ENCODE results near the gene FIP1L1.
"Not testable (repeated sequence)": the region's sequence is repeated elsewhere in the genome, so short reads cannot be mapped to it uniquely, and the experiment has no call there.

The FIP1L1 gene, protein sequence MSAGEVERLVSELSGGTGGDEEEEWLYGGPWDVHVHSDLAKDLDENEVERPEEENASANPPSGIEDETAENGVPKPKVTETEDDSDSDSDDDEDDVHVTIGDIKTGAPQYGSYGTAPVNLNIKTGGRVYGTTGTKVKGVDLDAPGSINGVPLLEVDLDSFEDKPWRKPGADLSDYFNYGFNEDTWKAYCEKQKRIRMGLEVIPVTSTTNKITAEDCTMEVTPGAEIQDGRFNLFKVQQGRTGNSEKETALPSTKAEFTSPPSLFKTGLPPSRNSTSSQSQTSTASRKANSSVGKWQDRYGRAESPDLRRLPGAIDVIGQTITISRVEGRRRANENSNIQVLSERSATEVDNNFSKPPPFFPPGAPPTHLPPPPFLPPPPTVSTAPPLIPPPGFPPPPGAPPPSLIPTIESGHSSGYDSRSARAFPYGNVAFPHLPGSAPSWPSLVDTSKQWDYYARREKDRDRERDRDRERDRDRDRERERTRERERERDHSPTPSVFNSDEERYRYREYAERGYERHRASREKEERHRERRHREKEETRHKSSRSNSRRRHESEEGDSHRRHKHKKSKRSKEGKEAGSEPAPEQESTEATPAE

DNA sequence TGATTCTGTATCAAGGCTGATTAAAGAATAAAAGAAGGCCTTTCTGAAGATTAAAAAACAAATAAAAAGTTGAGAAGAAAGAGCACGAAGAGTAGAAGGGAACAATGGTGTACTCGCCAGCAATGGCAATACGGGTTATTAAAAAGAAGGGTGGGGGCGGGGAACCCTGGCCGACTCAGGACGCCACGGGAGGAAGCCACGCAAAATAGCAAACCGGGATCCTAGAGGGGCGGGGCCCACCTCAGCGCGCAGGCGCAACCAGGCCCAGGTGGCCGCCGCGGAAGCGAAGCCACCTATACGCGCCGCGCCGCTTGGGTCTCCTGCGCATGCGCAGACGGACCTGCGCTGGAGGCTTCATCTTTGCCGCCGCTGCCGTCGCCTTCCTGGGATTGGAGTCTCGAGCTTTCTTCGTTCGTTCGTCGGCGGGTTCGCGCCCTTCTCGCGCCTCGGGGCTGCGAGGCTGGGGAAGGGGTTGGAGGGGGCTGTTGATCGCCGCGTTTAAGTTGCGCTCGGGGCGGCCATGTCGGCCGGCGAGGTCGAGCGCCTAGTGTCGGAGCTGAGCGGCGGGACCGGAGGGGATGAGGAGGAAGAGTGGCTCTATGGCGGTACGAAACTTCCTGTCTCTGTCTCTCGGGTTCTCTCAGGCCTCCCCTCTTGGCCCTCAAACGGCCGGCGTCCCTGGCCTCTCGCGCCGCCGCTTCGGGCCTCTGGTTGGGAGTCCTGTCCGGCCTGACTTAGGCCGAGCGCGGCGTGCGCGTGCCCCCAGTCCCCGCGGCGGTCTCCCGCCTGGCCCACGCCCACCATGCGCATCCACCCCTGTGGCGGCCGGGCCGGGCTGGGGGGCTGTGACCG is at the start of gene FIP1L1:
Gene FIP1L1, plus strand, starts transcription at position 323 of the 852 bp plus-strand sequence. Its CDS starts 198 bp downstream, at position 521.
- peak; percentile 95 for DNase-seq (ENCODE audit: low spot score)

DNA sequence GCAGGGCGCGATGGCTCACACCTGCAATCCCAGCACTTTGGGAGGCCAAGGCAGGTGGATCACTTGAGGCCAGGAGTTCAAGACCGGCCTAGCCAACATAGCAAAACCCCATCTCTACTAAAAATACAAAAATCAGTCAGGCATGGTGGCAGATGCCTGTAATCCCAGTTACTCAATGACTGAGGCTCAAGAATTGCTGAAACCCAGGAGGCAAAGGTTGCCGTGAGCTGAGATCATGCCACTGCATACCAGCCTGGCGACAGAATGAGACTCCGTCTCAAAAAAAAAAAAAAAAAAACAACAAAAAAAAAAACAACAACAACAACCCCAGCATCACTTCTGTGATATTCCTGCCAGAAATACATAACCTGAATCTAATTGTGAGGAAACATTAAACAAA is 42.5 kb upstream of the FIP1L1 start:
- not testable (repeated sequence) for DNase-seq (ENCODE audit: low spot score)

DNA sequence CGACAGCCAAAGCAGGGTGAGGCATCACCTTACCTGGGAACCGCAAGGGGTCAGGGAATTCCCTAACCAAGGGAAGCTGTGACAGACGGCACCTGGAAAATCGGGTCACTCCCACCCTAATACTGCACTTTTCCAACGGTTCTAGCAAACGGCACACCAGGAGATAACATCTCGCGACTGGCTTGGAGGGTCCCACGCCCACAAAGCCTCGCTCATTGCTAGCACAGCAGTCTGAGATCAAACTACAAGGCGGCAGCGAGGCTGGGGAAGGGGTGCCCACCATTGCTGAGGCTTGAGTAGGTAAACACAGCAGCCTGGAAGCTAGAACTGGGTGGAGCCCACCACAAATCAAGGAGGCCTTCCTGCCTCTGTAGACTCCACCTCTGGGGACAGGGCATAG is 37.3 kb upstream of the FIP1L1 start:
- DNase-seq (ENCODE audit: low spot score) = not testable (repeated sequence)

DNA sequence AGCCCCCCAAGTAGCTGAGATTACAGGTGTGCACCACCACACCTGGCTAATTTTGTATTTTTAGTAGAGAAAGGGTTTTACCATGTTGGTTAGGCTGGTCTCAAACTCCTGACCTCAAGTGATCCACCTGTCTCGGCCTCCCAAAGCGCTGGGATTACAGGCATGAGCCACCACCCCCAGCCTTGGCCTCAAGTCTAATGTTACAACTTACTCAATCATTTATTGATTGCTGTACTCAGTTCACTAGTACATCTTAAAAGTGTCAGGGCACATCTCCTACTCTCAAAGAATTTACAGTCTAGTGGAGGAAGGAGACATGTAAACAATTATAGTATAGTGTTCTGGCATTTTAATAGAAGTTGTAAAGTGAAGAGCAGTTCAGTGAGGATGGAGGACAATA is 31.0 kb upstream of the FIP1L1 start:
- DNase-seq (ENCODE audit: low spot score) = not testable (repeated sequence)

DNA sequence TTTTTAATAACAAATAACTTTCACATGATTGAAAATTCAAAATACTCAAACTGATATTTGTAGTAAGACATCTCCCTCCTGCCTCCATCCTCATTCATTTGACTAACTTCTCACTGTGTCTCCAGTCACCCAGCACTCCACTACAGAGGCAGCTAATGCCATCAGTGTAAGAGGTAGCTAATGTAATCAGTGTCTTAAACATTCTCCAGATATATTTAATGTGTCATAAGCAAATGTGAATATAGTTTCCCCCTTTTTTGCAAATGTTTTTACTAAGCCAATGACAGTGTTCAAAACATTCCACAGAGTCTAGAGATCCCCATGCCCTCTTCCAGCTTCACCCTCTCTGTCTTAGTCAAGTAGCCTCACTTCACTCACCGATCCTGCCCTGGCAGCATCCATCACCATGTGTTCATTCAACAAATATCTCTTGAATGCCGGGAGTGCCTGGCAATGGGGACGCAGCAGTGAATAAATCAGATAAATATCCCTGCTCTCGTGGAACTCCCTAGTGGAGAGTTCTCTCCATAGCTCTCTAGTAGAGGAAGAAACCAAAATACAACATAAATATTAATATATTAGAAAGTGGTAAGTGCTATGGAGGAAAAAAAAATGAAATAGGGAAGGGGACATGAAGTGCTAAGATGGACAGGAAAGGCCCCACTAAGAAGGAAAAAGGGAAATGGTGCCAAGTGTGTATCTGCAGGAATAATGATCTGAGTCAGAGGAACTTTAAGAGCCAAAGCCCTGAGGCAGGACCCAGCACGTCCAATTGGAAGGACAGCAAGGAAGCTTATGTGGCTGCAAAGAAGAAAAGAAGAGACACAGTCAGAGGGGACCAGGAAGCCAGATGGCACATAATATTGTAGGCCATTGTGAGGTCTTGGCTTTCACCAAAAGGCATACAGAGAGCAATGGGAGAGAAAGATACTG is 30.3 kb upstream of the FIP1L1 start:
- no peak for DNase-seq (ENCODE audit: low spot score)

DNA sequence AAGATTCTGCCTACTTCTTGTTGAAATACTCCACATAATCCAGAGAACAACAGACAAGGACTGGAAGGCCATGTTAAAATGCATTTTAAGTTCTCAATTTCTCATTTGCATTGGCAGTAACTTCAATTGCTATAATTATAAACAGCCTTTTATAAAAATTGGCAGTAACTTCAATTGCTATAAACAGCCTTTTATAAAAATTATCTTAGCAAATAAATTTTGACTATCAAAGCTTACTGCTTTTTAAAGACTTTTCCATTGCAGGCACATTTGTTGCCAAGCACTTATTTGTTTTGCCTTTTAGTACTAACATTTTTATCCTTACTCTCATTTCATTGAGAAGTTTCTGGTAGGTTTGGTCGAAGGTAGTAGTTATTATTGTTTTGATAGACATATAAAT is 29.4 kb upstream of the FIP1L1 start:
- DNase-seq (ENCODE audit: low spot score) = no peak

DNA sequence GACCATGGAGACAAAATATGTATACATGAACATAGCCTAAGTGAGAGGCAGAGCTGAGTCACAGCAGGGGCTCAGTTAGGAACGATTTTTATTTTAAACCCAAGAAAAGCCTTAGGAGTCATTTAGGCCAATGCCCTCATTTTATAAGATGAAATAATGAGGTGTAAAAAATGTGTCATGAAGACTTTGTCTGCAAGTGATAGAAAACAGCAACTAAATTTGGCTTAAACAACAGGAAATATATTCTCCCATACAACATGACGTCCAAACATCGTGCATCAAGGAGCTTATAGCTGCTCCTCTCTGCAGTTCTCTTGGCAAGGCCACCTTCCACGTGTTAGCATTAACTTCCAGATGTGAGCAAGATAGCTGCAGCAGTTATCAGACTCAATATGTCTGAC is 28.4 kb upstream of the FIP1L1 start:
- no peak for DNase-seq (ENCODE audit: low spot score)

DNA sequence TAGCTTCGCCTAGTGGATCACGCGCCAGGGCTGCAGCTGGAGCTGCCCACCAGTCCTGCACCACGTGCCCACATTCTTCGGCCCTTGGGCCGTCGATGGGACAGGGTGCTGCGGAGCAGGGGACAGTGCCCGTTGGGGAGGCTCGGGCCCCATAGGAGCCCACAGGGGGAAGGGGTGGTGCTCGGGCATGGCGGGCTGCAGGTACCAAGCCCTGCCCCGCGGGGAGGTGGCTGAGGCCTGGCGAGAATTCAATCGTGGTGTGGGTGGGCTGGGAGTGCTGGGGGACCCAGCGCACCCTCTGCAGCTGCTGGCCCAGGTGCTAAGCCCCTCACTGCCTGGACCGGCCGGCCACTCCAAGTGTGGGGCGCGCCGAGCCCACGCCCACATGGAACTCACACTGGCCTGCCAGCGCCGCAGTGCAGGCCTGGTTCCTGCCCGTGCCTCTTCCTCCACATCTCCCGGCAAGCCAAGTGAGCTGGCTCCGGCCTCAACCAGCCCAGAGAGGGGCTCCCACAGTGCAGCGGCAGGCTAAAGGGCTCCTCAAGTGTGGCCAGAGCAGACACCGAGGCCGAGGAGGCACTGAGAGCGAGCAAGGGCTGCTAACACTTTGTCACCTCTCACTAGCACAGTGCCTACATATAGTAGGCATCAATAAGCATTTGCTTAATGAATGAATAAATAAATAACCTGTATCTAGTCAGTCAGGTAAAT is 23.3 kb upstream of the FIP1L1 start:
- DNase-seq (ENCODE audit: low spot score) = no peak

DNA sequence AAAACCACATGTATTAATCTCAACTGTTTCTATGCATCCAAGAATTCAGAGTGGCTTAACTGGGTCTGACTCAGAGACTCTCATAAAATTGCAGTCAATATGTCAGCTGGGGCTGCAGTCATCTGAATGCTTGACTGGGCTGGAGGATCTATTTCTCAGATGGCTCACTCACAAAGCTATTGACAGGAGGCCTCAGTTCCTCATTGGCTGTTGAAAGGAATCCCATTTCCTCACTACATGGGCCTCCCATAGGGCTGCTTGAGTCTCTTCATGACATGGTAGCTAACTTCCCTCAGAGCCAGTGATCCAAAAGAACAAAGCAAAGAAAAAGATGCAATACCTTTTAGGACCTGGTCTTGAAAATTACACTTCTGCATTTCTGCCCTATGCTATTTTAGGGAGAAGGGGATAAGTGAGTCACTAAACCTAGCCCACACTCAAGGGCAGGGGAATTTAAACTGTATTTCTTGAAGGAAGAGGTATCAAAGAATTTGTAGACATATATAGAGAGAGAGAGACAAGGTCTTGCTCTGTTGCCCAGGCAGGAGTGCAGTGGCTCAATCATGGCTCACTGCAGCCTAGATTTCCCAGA is 21.4 kb upstream of the FIP1L1 start:
- DNase-seq (ENCODE audit: low spot score) = no peak

DNA sequence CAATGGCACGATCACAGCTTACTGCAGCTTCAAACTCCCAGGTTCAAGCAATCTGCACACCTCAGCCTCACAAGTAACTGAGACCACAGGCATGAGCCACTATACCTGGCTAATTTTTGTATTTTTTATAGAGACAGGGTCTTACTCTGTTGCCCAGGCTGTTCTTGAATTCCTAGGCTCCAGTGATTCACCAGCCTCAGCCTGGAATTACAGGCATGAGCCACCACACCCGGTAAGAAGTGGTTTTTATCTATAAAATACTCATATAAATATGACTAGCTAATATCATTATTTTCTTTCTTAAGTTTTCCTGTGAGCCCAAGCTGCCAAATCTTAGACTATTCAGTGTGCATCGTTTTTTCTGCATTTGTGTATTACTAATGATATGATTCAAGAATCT is 16.0 kb upstream of the FIP1L1 start:
- no peak for DNase-seq (ENCODE audit: low spot score)

DNA sequence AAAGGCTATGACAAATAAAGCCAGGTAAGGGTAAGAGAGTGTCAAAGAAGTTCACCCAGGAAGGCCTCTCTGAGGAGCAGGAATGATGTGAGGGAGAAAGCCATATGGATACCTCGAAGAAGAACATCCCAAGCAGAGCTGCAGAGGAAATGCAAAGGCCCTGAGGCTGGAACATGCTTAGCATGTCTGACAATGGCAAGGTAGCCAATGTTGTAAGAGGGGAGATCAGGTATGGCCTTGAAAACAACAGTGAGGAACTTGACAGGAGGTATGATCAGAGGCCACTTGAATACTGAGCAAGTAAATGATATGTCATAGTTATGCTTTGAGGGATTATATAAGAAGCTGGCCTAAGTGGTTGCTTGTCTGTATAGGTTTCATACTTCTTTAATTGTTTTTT is 15.3 kb upstream of the FIP1L1 start:
- no peak for DNase-seq (ENCODE audit: low spot score)

DNA sequence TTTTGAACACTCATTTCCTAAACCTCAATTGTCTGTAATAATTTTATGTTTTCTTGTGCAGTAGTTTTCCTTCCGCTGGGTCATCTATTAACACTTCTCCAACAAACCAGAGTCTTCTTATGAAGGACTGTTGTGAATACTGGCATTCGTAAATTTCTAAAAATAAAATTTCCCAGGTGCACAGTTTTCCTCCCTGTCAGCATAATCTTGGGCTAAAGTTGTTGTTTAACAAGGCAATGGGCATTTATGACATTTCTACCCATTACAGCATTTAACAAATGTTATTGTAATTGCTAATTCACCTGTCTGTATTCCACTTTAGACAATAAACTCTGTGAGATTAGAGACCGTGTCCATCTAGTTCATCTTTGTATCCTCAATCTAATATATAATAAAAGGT is 12.8 kb upstream of the FIP1L1 start:
- DNase-seq (ENCODE audit: low spot score) = no peak

DNA sequence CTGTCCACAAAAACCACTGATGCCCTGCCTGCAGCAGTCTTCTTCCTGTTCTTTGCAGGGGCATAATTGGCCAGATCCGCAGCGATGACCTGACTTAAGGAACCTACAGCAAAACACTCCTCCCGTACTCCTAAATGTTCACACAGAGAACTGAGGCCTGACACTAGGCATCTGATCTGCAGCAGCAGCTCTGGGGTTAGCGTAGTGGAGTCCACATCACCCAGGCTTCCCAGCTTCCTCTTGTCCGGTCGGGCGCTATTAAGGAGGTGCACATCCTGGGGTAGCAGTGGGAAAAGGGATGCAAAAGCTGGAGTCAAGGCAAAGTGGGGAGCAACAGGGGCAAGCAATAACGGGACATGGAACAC is 12.3 kb upstream of the FIP1L1 start:
- DNase-seq (ENCODE audit: low spot score) = peak; percentile 62

DNA sequence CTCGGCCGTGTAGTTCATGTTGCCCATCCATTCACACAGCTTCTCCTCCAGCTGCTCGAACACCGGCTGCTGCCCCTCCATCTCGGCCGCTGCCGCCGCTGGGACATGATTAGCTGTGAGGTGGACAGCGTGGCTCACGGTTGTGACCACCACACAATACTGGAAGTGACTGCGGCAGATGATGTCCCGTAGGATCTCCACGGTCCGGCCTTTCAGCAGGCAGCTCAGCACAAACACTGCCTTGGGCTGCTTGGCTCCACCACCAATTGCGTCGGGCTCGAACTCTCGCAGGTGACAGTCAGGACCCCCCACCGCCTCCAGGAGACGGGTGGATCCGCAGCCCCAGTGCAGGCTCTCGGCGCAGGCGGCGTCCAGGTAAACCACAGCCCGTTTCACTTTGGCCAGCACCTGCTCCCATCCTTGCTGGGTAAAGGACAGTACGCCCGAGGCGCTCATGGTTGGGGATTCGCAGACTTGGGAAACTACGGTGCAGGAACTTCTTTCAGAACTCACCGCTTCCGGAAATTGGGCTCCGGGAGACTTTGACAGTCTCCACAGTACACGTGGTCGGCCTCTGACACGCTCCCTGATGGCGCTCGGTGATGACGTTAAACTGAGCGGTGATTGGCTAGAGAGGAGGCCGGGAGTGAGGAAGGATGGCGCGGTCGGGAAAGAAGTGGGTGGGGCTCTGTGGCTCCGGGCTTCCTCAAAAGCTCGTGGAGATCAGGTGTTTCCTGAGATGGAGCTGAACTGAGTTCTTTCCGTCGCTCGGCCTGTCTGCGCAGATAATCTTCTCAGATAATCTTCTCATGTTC is 11.7 kb upstream of the FIP1L1 start, which contains the start of gene SCFD2:
Gene SCFD2, minus strand, starts transcription at position 576 of the 815 bp plus-strand sequence.
- peak; percentile 98 for DNase-seq (ENCODE audit: low spot score)

DNA sequence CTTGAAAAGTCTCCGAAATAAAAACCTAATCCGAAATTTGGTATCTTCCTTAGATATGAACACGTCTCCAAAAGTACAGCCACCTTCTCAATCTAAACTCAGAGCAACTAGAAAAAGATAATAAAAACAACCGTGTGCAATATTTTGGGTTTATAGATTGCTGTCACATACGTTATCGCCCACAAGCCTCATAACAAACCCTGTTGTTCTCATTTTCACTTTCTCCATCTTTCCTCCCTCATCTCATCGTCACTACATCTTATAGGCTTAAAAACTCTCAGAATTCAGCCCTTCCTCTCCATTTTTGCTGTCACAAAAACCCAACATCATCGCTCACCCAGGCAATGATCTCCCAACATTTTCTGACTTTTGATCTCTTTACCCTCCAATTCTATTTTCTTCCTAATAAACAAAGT is 11.1 kb upstream of the FIP1L1 start:
- DNase-seq (ENCODE audit: low spot score) = no peak

DNA sequence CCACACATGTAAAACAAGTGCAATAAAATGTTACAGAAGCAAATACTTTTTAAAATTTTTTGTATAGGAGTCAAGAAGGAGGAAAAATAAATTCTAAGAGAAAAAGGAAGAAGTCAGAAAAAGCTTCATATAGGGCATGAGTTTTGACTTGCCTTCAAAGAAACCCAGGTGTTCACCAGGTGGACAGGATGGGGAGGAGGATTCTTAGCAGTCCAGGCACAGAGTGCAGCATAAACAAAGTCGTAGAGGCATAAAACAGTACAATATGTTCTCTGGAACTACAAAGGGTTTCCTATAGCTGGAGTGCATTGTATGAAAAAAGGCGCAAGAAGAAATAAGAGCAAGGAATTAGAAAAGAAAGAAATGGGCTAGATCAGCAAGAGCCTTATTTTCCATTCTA is 9.7 kb upstream of the FIP1L1 start:
- DNase-seq (ENCODE audit: low spot score) = no peak

DNA sequence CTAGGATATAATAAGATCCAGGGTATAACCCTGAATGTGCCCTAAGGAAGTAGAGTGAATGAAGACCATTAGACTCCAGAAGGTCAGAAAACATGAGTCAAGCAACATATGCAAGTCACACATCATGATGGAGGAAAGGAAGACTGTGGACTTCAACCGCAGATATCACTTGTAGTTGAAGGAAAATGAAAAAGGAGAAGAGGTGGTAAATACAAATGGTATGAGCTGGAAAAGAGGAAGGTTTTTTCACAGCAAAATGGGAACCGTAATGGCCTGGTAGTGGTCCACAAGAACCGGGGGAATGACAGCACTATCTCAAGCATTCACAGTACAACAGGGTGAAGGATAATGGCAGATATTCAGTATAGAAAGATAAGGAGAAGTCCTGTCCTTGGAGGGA is 6.4 kb upstream of the FIP1L1 start:
- no peak for DNase-seq (ENCODE audit: low spot score)

DNA sequence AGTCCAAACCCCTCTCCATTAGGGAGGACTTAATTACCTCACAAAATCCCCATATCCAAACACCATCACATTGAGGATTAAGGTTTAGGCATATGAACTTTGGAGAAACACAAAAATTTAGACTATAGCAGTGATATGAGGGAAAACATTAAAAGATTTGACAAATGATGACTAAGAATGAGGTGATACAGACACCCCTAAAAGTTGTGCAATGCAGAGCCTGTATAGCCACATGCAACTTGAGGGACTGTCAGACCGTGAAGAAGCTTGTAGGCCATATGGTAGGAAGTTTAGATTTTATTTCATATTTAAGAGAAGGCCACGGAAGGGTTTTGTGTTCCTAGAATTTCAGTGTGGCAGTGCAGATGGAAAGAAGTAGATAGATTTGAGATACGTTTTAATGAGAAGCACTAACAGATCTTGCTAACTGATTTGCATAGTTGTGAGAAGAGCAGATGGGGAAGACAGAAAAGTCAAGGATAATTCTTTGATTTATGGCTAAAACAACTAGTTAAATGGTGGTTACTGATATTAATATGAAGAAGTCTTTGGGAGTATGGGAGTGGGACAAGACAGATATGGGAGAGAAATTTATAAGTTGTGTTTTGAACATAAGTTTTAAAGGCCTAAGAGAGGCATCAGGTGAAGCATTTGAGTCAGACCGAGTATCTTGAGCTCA is 5.5 kb upstream of the FIP1L1 start:
- DNase-seq (ENCODE audit: low spot score) = no peak

DNA sequence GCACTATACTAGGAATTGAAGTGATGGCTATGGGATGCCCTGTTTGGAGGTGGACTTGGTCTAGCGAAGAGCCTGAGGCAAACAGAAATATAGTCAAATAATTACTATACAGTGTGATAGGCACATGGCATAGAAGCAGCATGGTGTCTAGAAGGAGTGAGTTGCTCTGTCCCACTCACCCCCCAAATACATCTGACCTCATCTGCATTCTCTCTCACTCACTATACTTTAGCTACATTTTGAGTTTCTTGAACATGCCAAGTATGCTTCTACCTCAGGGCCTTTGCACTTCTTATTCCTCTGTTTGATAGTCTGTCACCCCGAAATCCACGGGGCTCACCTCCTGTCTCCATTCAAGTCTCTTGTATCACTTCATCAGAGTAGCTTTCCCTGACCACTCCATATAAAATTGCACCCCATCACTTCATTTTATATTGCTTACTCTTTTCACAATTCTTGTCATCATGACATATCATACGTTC is 2.6 kb upstream of the FIP1L1 start:
- no peak for DNase-seq (ENCODE audit: low spot score)
